SHP77 treated with DMSO at 0.1 percent for 48 hours (cell line): Measurements from ENCODE around the gene COLQ.
"Not testable (repeated sequence)": the region's sequence is repeated elsewhere in the genome, so short reads cannot be mapped to it uniquely, and the experiment has no call there.

Experiments used
- DNase-seq: peaks from one replicate; lab custom pipeline; 2025; lab: John Stamatoyannopoulos, UW

Gene COLQ

DNA sequence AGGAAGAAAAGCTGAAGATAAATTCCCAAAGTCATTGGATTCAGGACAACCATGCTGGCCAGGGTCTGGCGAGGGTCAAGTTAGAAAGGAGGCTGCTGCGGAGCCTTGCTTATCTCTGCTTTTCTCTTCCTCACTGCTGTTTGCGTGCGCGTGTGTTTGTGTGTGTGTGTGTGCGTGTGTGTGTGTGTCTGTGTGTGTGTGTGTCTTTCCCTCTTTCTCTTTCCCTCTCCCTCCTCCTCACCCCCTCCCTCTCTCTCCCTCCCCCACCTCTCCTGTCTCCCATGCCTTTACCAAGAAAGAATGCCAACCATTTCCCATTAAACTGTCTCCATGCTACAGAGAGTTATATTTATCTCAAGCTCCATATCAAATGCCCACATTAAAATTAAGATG, at the start of gene COLQ:
Gene COLQ (minus strand): TSS at position 134 of the 393 bp plus-strand sequence. CDS start 81 bp downstream, at position 53.
- no peak for DNase-seq

- DNase-seq, result no peak
Observed at GRCh38 chr3:15563190-15563589, 41.7 kb upstream of the COLQ start.

GRCh38 chr3:15562560-15562959, 41.1 kb upstream of the COLQ start:
- no peak for DNase-seq

- no peak for DNase-seq
Observed at GRCh38 chr3:15558581-15558980, 37.1 kb upstream of the COLQ start.

GRCh38 chr3:15557511-15557946, 36.0 kb upstream of the COLQ start:
- peak; percentile 47 for DNase-seq

GRCh38 chr3:15556512-15556911, 35.0 kb upstream of the COLQ start:
- DNase-seq, result no peak

- DNase-seq, result no peak
Observed at GRCh38 chr3:15553749-15554148, 32.2 kb upstream of the COLQ start.

DNA sequence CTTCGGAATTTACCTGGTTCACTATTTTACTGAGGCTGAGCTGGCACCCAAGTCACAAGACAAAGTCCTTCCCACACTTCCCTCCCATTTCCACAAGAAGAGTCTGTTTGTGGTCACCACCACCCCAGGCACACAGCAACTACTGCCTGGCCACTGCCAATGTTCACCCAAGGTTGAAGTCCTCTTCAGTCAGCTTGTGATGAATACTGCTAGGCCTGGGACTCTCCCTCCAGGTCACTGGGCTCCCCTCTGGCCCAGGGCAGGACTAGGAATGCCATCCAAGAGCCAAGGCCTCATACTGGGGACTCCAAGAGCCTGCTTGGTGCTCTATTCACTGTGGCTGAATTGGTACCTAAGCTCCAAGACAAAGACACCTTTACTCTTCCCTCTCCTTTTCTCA, 30.4 kb upstream of the COLQ start:
- DNase-seq, result no peak

DNA sequence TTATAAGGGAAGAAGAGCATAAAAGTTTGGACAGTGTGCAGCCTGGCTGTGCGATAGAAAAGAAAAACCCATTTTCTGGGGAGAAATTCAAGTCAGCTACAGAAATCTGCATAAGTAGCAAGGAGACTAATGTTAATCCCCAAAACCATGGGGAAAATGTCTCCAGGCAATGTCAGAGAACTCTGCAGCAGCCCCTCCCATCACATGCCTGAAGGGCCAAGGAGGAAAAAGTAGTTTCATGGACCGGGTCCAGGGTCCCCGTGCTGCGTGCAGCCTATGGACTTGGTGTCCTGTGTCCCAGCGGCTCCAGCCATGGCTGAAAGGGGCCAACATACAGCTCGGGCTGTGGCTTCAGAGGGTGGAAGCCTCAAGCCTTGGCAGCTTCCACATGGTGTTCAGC, 28.3 kb upstream of the COLQ start:
- DNase-seq, result no peak

GRCh38 chr3:15542614-15543013, 21.1 kb upstream of the COLQ start:
- no peak for DNase-seq

DNA sequence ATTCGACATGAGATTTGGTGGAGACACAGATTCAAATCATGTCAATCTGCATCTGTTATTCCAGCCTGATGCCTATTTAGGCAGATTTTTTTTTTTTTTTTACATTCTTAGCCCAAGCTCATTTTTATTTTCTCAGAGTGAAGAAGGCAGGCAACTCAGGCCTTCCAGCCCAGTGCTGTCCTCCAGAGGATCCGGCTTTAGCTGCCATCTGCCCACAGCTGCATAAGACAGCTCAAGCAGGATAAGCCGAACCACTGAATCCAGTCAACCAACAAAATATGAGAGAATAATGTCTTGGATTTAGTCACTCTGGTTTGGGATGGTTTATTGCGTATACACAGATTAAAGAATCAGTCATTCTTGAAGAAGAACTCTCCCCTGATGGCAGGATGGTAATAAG, 19.9 kb upstream of the COLQ start:
- DNase-seq, result no peak

DNA sequence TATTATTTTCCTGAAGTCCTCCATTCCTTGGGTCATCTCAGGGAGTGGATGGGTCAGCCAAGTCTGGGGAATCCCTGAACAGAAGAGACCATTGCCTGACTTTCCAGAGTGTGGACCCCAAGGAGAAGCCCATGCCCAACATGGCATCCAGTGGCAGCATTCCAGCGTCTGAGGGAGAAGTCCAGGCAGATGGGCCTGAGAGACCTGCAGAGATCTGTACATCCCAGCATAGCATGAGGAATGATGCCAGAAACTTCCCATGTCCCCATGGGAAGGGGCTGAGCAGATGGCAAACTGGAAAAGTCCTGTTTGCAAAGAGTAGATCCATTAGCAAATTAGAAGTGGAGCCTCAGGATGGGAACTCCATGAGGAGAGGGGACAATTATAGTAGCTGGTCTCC, 17.6 kb upstream of the COLQ start:
- DNase-seq, result no peak

GRCh38 chr3:15538345-15538744, 16.8 kb upstream of the COLQ start:
- DNase-seq, result no peak

DNA sequence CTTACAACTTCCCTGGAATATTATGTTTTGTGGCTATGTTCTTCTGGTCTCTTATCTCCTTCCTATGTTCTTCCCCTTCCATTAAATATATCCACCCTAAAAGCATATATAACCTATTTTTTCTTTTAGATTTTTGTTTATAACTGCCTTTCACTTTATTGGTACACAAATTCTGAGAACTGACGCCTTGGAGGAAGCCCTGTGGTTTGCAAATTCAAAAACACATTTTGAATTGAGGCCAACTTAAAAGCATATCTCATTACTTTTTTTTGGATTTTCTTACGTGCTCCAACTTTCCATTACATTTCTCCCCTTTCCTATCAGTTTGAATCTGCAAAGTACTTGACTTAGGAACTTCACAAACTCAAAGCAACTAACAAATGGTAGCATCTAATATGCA, 15.3 kb upstream of the COLQ start:
- no peak for DNase-seq

DNA sequence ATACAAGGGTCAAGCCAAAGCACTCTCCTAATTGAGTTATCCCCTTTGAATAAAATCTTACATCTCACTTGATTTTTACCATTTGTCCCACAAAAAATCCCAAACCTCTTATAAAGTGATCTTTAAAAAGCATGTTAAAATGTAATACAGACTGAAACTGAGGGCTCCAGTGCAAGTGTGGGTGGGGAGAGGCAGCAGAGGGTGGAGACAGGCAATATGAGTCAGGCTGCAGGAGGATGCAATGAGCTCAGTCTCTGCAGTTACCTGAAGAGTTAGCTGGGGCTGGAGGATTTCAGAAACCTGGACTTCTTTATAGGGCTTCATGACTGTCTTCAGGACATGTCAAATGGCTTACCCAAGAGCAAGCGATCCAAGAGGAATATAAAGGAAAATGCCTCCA, 14.2 kb upstream of the COLQ start:
- no peak for DNase-seq

GRCh38 chr3:15532614-15533013, 11.1 kb upstream of the COLQ start:
- not testable (repeated sequence) for DNase-seq

DNA sequence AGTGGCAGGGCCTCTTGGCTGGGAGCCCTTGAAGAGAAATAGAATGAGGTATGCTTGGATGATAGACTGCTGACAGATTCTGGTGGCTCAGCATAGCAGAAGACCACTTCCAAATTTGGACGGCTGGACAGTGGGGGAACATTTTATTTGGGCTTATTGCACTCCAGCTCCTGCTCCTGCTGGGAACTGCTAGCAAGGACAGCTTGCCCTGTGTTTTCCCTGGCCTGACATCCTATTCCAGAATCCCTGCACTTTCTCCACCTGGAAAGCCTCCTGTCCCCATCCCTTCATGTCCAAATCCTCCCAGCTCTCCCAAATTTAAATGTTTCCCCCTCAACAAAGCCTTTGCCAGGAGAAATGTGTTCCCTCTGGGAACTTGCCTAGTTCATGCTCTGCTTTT, 9.8 kb upstream of the COLQ start:
- DNase-seq, result no peak

DNA sequence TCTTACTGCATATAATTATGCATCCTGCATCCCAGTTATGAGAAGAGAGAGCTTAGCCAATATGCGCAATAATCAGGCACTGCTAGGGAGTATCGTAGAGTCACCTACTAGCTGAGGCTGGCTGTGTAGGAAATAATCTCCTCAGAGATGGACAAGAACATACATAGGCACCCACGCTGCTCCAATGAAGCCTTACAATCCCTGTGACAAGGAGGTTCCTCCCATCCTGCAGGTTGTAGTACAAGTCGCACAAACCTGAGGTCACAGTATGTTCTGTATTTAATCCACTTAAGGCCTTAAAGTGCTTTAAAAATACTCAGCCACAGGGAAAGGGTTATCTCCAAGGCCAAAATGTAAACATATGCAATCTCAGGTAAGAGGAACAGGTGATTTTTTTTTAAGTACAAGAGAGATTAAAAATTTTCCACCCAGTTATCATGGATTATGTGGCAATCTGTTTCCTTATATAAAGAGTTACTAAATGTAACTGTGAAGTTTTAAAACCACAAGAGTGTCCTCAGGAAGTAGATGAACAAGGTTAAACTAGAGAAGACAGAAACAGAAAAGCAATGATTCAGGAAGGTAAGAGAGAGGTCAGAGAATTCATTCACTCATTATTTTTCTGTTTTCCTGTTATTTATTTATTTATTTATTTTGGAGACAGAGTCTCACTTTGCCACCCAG, 7.5 kb upstream of the COLQ start:
- no peak for DNase-seq

- DNase-seq, result peak; percentile 3
Observed at GRCh38 chr3:15527031-15527459, 5.5 kb upstream of the COLQ start.

- no peak for DNase-seq
Observed at GRCh38 chr3:15525790-15526189, 4.3 kb upstream of the COLQ start.

GRCh38 chr3:15523660-15524417, 2.3 kb upstream of the COLQ start:
- DNase-seq, result no peak

DNA sequence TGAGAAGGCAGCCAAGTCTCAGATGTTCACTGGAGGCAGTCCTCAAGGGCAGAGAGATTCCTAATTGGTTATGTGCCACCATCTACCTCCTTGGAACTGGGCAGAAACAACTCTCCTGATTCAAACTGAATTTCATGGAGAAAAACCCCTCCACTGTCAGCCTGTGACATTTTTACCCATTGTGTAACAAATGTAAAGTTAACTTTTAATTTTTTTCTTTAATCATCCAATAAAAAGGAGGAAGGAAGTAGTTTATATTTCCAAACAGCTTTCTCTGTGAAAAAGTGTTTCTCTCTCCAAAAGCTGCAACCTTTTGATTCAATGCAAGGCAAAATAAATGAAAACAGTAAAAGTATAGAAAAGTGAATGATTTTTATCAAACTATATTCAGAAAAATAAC, 510 bp upstream of the COLQ start:
- no peak for DNase-seq

GRCh38 chr3:15520804-15521572, 518 bp downstream of the COLQ start:
- no peak for DNase-seq
